H1 (cell line): ENCODE results near the gene SMARCC2. TPM values are rescaled to one million over a fixed set of nuclear protein-coding genes. Genes with fewer than 3 reads are reported as not detected.
A peak's percentile ranks its signal among the peaks of the same experiment; 100 is the strongest.

Source experiments
- CTCF ChIA-PET: fragments of 300-600 bp; sonication (Branson Sonifier 250); formaldehyde crosslinking; loops from one replicate; lab custom pipeline; 2021; ENCODE audit not compliant: partially characterized antibody; lab: Charles Lee
- POLR2A ChIA-PET: fragments of 300-600 bp; sonication (Branson Sonifier 250); formaldehyde crosslinking; loops from one replicate; lab custom pipeline; 2021; ENCODE audit warnings: inconsistent platforms; ENCODE audit not compliant: partially characterized antibody; lab: Charles Lee
- DNase-seq, 2 experiments: peaks; one replicate each; pipeline versions ENCODE4 v3.0.0 to v3.0.0-alpha.2; 2010 to 2022; ENCODE audit warnings: low spot score in 2 of 2, low read depth in 1 of 2, mixed read lengths in 1 of 2
- FAIRE-seq: peaks from 2 replicates; lab custom pipeline; 2011; peaks lifted over from hg19 to GRCh38; lab: Jason Lieb, UNC
- H2AFZ ChIP-seq: 2 replicates; pipeline ENCODE4 v1.8.1; 2012; ENCODE audit warnings: low read length, inconsistent platforms
- H2AK5ac ChIP-seq: 2 replicates; pipeline ENCODE4 v1.6.1; 2013; ENCODE audit warnings: low read depth, low read length
- H2BK120ac ChIP-seq: replicated peaks from 2 replicates; pipeline ENCODE3; 2013; ENCODE audit warnings: low read depth, low read length, inconsistent platforms
- H2BK12ac ChIP-seq: 2 replicates; pipeline ENCODE4 v1.6.1; 2013; ENCODE audit warnings: low read depth, low read length
- H2BK15ac ChIP-seq: 2 replicates; pipeline ENCODE4 v1.6.1; 2013; ENCODE audit warnings: low read length
- H2BK20ac ChIP-seq: 2 replicates; pipeline ENCODE4 v1.6.1; 2013; ENCODE audit warnings: low read length
- H2BK5ac ChIP-seq: 2 replicates; pipeline ENCODE4 v1.6.1; 2013; ENCODE audit warnings: low read depth, low read length
- H3K14ac ChIP-seq: 2 replicates; pipeline ENCODE4 v1.6.1; 2013; ENCODE audit warnings: inconsistent platforms; ENCODE audit not compliant: insufficient read length
- H3K18ac ChIP-seq: 2 replicates; pipeline ENCODE4 v1.6.1; 2013; ENCODE audit warnings: low read length; ENCODE audit errors: extremely low read depth
- H3K23ac ChIP-seq: 2 replicates; pipeline ENCODE4 v1.6.1; 2013; ENCODE audit warnings: inconsistent platforms; ENCODE audit not compliant: insufficient read length
- H3K23me2 ChIP-seq: 2 replicates; pipeline ENCODE4 v1.6.1; 2013; ENCODE audit warnings: low read depth, low read length
- H3K27ac ChIP-seq: 2 replicates; pipeline ENCODE4 v1.6.1; 2011; ENCODE audit warnings: low read depth, low read length, inconsistent platforms
- H3K27me3 ChIP-seq, 4 experiments: replicated peaks in 1 of 4; 1 replicate in 1 of 4; 2 replicates in 3 of 4; pipeline versions ENCODE4 v1.6.1 to v1.8.1; 2011 to 2013; ENCODE audit warnings: low read length in 3 of 4, mild to moderate bottlenecking in 3 of 4, inconsistent platforms in 2 of 4, mixed read lengths in 2 of 4, moderate library complexity in 1 of 4; ENCODE audit not compliant: control insufficient read depth in 3 of 4, insufficient read depth in 3 of 4; ENCODE audit errors: extremely low read depth in 1 of 4
- H3K36me3 ChIP-seq, 4 experiments: 2 replicates each; pipeline versions ENCODE4 v1.6.1 to v1.8.1; 2011 to 2013; ENCODE audit warnings: mild to moderate bottlenecking in 4 of 4, low read length in 3 of 4, moderate library complexity in 2 of 4, control low read depth in 1 of 4, inconsistent platforms in 1 of 4; ENCODE audit not compliant: insufficient read depth in 4 of 4, control insufficient read depth in 2 of 4
- H3K4ac ChIP-seq: replicated peaks from 2 replicates; pipeline ENCODE3; 2013; ENCODE audit warnings: low read length, low read depth, mixed read lengths, inconsistent platforms; ENCODE audit not compliant: insufficient read length
- H3K4me1 ChIP-seq, 4 experiments: replicated peaks in 1 of 4; 1 replicate in 1 of 4; 2 replicates in 3 of 4; pipeline versions ENCODE4 v1.6.1 to v1.8.1; 2011 to 2013; ENCODE audit warnings: low read length in 3 of 4, inconsistent platforms in 2 of 4, mixed read lengths in 1 of 4; ENCODE audit not compliant: insufficient read depth in 4 of 4, control insufficient read depth in 3 of 4
- H3K4me2 ChIP-seq, 2 experiments: 2 replicates each; pipeline versions ENCODE4 v1.6.1 to v1.8.1; 2011 to 2013; ENCODE audit warnings: low read depth in 2 of 2, low read length in 2 of 2, control low read depth in 1 of 2, inconsistent platforms in 1 of 2, mild to moderate bottlenecking in 1 of 2; ENCODE audit not compliant: insufficient read depth in 1 of 2
- H3K4me3 ChIP-seq, 4 experiments: fragments of 200-600, 300-600 bp in 1 of 4; sonication (generic), shearing (Covaris generic), sonication (Bioruptor Twin) in 1 of 4; 2 replicates each; pipeline versions ENCODE4 v1.5.1 to v1.8.1; 2011 to 2016; ENCODE audit warnings: low read length in 4 of 4, low read depth in 3 of 4, control low read depth in 2 of 4, inconsistent platforms in 2 of 4, mild to moderate bottlenecking in 2 of 4, mixed read lengths in 1 of 4, moderate library complexity in 1 of 4; ENCODE audit not compliant: insufficient read depth in 2 of 4; ENCODE audit errors: extremely low read depth in 1 of 4
- H3K56ac ChIP-seq: replicated peaks from 2 replicates; pipeline ENCODE3; 2013; ENCODE audit warnings: low read depth, mild to moderate bottlenecking, mixed read lengths, low read length, inconsistent platforms; ENCODE audit not compliant: insufficient read length
- H3K79me1 ChIP-seq: 2 replicates; pipeline ENCODE4 v1.6.1; 2013; ENCODE audit warnings: low read depth, low read length, control low read depth
- H3K79me2 ChIP-seq, 2 experiments: 2 replicates each; pipeline versions ENCODE4 v1.6.1 to v1.8.1; 2012 to 2013; ENCODE audit warnings: low read length in 2 of 2, mild to moderate bottlenecking in 2 of 2, inconsistent platforms in 1 of 2; ENCODE audit not compliant: insufficient read depth in 2 of 2, control insufficient read depth in 1 of 2
- H3K9ac ChIP-seq, 4 experiments: replicated peaks in 1 of 4; 1 replicate in 1 of 4; 2 replicates in 3 of 4; pipeline versions ENCODE4 v1.6.1 to v1.8.1; 2011 to 2013; ENCODE audit warnings: low read depth in 3 of 4, low read length in 3 of 4, control low read depth in 2 of 4, mild to moderate bottlenecking in 2 of 4, moderate library complexity in 2 of 4, inconsistent platforms in 1 of 4; ENCODE audit errors: extremely low read depth in 1 of 4
- H3K9me3 ChIP-seq, 2 experiments: 2 replicates each; pipeline versions ENCODE4 v1.6.1 to v1.8.1; 2012 to 2013; ENCODE audit warnings: mild to moderate bottlenecking in 2 of 2, moderate library complexity in 2 of 2, control low read depth in 1 of 2, inconsistent platforms in 1 of 2, low read depth in 1 of 2, low read length in 1 of 2, mixed read lengths in 1 of 2; ENCODE audit not compliant: insufficient read depth in 2 of 2
- H4K20me1 ChIP-seq, 2 experiments: replicated peaks in 1 of 2; 2 replicates each; pipeline versions ENCODE3 to v1.8.1; 2011 to 2013; ENCODE audit warnings: inconsistent platforms in 2 of 2, low read length in 2 of 2, mild to moderate bottlenecking in 1 of 2; ENCODE audit not compliant: insufficient read depth in 2 of 2, control insufficient read depth in 1 of 2
- H4K5ac ChIP-seq: 2 replicates; pipeline ENCODE4 v1.6.1; 2013; ENCODE audit warnings: low read length, low read depth, mixed read lengths, inconsistent platforms; ENCODE audit not compliant: insufficient read length
- H4K8ac ChIP-seq: 2 replicates; pipeline ENCODE4 v1.8.0; 2013; ENCODE audit warnings: mild to moderate bottlenecking, moderate library complexity, low read length, inconsistent platforms; ENCODE audit not compliant: insufficient read depth; ENCODE audit errors: extremely low read depth
- H4K91ac ChIP-seq: replicated peaks from 2 replicates; pipeline ENCODE3; 2013; ENCODE audit warnings: low read length, mixed read lengths, inconsistent platforms; ENCODE audit not compliant: insufficient read length
- EGR1 ChIP-seq: IDR thresholded peaks from 2 replicates; pipeline ENCODE4 v1.6.1; 2011; ENCODE audit warnings: low read depth, low read length, borderline replicate concordance
- SP1 ChIP-seq: IDR thresholded peaks from 2 replicates; pipeline ENCODE4 v1.6.1; 2011; ENCODE audit warnings: low read depth, low read length
- WGBS, 2 experiments: shearing (Covaris generic) in 1 of 2; methylation state at CpG; one replicate each; pipeline versions ENCODE4 v1.1.6 to v1.1.7; 2013 to 2015; ENCODE audit warnings: low lambda C conversion rate in 2 of 2, mixed read lengths in 2 of 2, inconsistent platforms in 1 of 2, low coverage in 1 of 2, missing lambda C conversion rate in 1 of 2; ENCODE audit not compliant: insufficient replicate concordance in 2 of 2, insufficient coverage in 1 of 2, insufficient read length in 1 of 2; ENCODE audit errors: extremely low coverage in 1 of 2, missing lambda C conversion rate in 1 of 2; 5-methylcytosine and 5-hydroxymethylcytosine counted together
- polyA plus RNA-seq, 7 experiments: library from polyadenylated mRNA; depleted of rRNA in 3 of 7; stranded (reverse) in 5 of 7; unstranded in 2 of 7; fragments of >200 nt in 5 of 7; fragments of 200-250 nt in 2 of 7; gene quantifications; 1 replicate in 5 of 7; 2 replicates in 1 of 7; 4 replicates in 1 of 7; pipeline versions ENCODE4 v1.2.1 to v1.2.3, GENCODE V29; 2011 to 2013; ENCODE audit warnings: missing spikeins in 2 of 7, mixed read lengths in 2 of 7
- total RNA-seq: library from RNA; stranded (reverse); fragmentation: NEBNext Ultra II Directional; extraction: Animal tissue kit (Norgen Biotek cat#: 25700); gene quantifications from 2 replicates; pipeline ENCODE4 v1.2.1, GENCODE V29; 2021
- TF ChIP-seq, protein P1 (sequence below), 3 experiments: IDR thresholded peaks; 1 replicate in 2 of 3; 2 replicates in 1 of 3; pipeline versions ENCODE4 v1.5.1 to v1.6.1; 2011; ENCODE audit warnings: low read length in 3 of 3, mild to moderate bottlenecking in 3 of 3, inconsistent platforms in 2 of 3, low read depth in 1 of 3, moderate library complexity in 1 of 3; ENCODE audit not compliant: insufficient read depth in 1 of 3; ENCODE audit errors: control extremely low read depth in 1 of 3
- TF ChIP-seq, protein P2 (sequence below): IDR thresholded peaks from 2 replicates; pipeline ENCODE4 v1.6.1; 2012; ENCODE audit warnings: low read length, inconsistent platforms
- TF ChIP-seq, protein P3 (sequence below): IDR thresholded peaks from 2 replicates; pipeline ENCODE4 v1.6.1; 2012; ENCODE audit warnings: inconsistent platforms

The SMARCC2 gene
- total and polyA plus RNA-seq, 2 of the 8 experiments (the other 6 are each of a cell fraction or from before 2014, with no cell fraction given) = 33.9 to 78.5 TPM

- H3K9ac ChIP-seq = peak overlapping the region; percentile 59 to 92 (median 69)
- peak overlapping the region; percentile 91; the same call in 1 of the 2 replicates for H3K18ac ChIP-seq
- H3K79me2 ChIP-seq = peaks cover 14 to 31% of the 10 kb centered on the region in 2 experiments
- peak overlapping the region; percentile 65 to 96 for H3K4me2 ChIP-seq
- peak overlapping the region; percentile 76 to 95 (median 82) for H3K4me3 ChIP-seq
- peak overlapping the region; percentile 80 for H3K56ac ChIP-seq
- H3K23me2 ChIP-seq = peaks cover 11% of the 10 kb centered on the region
- no peak overlapping the region for H3K14ac ChIP-seq
- no peak overlapping the region for H3K23ac ChIP-seq
- no peak overlapping the region for H2BK120ac ChIP-seq
- DNase-seq (peak; percentile 84 to 100), FAIRE-seq (no peak)
- peak overlapping the region; percentile 79; the same call in 1 of the 2 replicates for H2AFZ ChIP-seq
- no peak overlapping the region for H2BK20ac ChIP-seq
- H3K27me3 ChIP-seq = no peaks in the 10 kb centered on the region
- H2AK5ac ChIP-seq = no peak overlapping the region
- H2BK12ac ChIP-seq = peak overlapping the region; percentile 29; the same call in 1 of the 2 replicates
- ChIA-PET POLR2A (interaction anchor here (0.8 to 26.3 kb wide), 22 partner anchors 9 to 447 kb away, joined by 3 to 656 read pairs (median 8); partner anchors contain the start of genes ANKRD52, CNPY2, COQ10A and ERBB3), CTCF (interaction anchor here (0.5 to 6.2 kb wide), 32 partner anchors 9 to 448 kb away, joined by 3 to 111 read pairs (median 6); partner anchors contain the start of genes ANKRD52, ESYT1, MYL6 and PA2G4)
- peak overlapping the region; percentile 96; the same call in 1 of the 2 replicates for H4K8ac ChIP-seq
- H3K9me3 ChIP-seq = no peaks in the 10 kb centered on the region
- H3K4me1 ChIP-seq = peaks cover 2 to 8% (median 4%) of the 10 kb centered on the region in 4 experiments; a peak in 3 of 7 replicates
- no peak overlapping the region for H2BK15ac ChIP-seq
- peaks cover 3% of the 10 kb centered on the region; the same call in 1 of the 2 replicates for H3K79me1 ChIP-seq
- 2% methylated on average over 41 of the region's 42 CpGs; no CpG with 5 or more reads in 1 of the 2 experiments for WGBS, 2 experiments
- peak overlapping the region; percentile 28; the same call in 1 of the 2 replicates for H3K27ac ChIP-seq
- H3K36me3 ChIP-seq = peaks cover 7 to 16% (median 12%) of the 10 kb centered on the region in 4 experiments
- H2BK5ac ChIP-seq = peak overlapping the region; percentile 97
- peak overlapping the region; percentile 92 for H4K91ac ChIP-seq
- peak overlapping the region; percentile 46 for H3K4ac ChIP-seq
- H4K5ac ChIP-seq = peak overlapping the region; percentile 96
- peaks cover 0 to 4% of the 10 kb centered on the region in 2 experiments for H4K20me1 ChIP-seq
- TF ChIP-seq SP1 (0 out of 2 replicates have a peak, but pooled peaks have one; percentile 40), EGR1 (no peak)
- TF ChIP-seq, protein P1, sequence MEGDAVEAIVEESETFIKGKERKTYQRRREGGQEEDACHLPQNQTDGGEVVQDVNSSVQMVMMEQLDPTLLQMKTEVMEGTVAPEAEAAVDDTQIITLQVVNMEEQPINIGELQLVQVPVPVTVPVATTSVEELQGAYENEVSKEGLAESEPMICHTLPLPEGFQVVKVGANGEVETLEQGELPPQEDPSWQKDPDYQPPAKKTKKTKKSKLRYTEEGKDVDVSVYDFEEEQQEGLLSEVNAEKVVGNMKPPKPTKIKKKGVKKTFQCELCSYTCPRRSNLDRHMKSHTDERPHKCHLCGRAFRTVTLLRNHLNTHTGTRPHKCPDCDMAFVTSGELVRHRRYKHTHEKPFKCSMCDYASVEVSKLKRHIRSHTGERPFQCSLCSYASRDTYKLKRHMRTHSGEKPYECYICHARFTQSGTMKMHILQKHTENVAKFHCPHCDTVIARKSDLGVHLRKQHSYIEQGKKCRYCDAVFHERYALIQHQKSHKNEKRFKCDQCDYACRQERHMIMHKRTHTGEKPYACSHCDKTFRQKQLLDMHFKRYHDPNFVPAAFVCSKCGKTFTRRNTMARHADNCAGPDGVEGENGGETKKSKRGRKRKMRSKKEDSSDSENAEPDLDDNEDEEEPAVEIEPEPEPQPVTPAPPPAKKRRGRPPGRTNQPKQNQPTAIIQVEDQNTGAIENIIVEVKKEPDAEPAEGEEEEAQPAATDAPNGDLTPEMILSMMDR (IDR thresholded peaks at IDR 0.05; ENCODE audit: control extremely low read depth in 1 of 3, insufficient read depth in 1 of 3, low read depth in 1 of 3, low read length in 3 of 3) = no peak
- TF ChIP-seq, protein P2, sequence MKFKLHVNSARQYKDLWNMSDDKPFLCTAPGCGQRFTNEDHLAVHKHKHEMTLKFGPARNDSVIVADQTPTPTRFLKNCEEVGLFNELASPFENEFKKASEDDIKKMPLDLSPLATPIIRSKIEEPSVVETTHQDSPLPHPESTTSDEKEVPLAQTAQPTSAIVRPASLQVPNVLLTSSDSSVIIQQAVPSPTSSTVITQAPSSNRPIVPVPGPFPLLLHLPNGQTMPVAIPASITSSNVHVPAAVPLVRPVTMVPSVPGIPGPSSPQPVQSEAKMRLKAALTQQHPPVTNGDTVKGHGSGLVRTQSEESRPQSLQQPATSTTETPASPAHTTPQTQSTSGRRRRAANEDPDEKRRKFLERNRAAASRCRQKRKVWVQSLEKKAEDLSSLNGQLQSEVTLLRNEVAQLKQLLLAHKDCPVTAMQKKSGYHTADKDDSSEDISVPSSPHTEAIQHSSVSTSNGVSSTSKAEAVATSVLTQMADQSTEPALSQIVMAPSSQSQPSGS = peak; percentile 81
- TF ChIP-seq, protein P3, sequence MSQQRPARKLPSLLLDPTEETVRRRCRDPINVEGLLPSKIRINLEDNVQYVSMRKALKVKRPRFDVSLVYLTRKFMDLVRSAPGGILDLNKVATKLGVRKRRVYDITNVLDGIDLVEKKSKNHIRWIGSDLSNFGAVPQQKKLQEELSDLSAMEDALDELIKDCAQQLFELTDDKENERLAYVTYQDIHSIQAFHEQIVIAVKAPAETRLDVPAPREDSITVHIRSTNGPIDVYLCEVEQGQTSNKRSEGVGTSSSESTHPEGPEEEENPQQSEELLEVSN = no peak
Measured at GRCh38 chr12:56189918-56190694, 823 bp upstream of the SMARCC2 start.
